ENCODE results near the gene IQGAP3. TPM values are rescaled to one million over a fixed set of nuclear protein-coding genes. Genes with fewer than 3 reads are reported as not detected.

IQGAP3 gene
- total RNA-seq, 1 experiment from 2014 or later: 25.6 TPM

DNA sequence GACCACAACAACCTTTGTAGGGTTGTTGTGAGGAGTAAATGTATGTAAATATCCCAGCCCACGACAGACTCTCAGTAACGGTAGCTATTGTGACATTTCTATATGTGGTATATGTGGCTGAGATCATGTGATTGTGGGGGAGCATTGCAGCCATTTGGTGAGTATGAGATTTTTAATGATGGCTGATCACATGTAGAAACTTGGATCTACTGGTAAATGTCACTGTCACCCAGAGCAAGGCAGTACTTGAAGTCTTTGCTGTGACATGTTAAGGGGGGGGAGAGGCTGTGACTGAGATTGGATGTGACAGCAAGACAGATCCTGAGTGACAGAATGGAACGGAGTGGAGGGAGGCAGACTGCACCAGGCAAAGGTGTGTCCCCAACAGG, 47.9 kb downstream of the IQGAP3 start:
- in situ Hi-C loops (cut with HindIII; ENCODE audit: low pct_unique_long_range_greater_than_20kb, low sequenced_read_pairs): no loop called here
- intact Hi-C loops (cut with micrococcal nuclease; ENCODE audit: unreplicated experiment): loop anchor here (10.0 kb wide), 1 partner anchor 60 kb away; no protein-coding TSS in a partner anchor

DNA sequence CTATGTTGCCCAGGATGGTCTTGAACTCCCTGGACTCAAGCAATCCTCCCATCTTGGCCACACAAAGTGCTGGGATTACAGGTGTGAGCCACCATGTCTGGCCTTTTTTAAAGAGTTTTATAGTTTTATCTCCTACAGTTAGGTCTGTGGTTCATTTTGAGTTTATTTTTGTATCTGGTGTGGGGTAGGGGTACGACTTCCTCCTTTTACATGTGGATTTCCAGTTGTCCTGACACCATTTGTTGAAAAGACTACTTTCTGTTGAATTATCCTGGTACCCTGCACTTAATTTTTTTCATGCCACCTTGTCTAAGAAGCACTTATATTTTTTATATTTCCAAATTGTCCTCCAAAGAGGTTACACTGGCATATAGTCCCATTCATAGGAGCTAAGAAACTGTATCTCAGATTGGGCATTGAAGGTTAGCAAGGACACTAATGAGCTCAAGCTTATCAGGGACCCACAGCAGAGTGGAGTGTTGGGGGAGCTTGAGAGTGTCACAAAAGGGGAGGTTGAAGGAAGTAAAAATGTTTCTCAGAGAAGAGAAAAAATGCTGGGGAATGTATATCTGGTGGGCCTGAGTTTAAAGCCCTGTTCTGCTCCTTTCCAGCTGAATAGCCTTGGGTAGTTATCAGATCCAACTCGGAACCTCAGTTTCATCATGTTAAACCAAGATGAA, 48.4 kb downstream of the IQGAP3 start:
- ChIA-PET CTCF (no interaction called here), POLR2A (no interaction called here)
- Histone ChIP-seq H3K4me1 (ENCODE audit: control insufficient read depth, insufficient read depth, low read length) (no peaks in the 10 kb centered on the region), H3K36me3 (ENCODE audit: control insufficient read depth, insufficient read depth, low read length) (no peaks in the 10 kb centered on the region), H3K4me3 (ENCODE audit: low read depth in 2 of 2, low read length in 2 of 2) (no peak overlapping the region), H3K27me3 (ENCODE audit: control insufficient read depth, insufficient read depth, low read length) (no peaks in the 10 kb centered on the region), H3K27ac (ENCODE audit: low read length) (no peak overlapping the region), H3K9me3 (ENCODE audit: control insufficient read depth, insufficient read depth, low read depth, low read length) (no peaks in the 10 kb centered on the region)
- TF ChIP-seq TCF7L2 (IDR thresholded peaks at IDR 0.05; ENCODE audit: low read depth, low read length) (no peak), SIN3A (IDR thresholded peaks at IDR 0.05; ENCODE audit: borderline replicate concordance, insufficient read depth, low read depth, low read length) (no peak), POLR2AphosphoS5 (IDR thresholded peaks at IDR 0.05; ENCODE audit: low read depth, low read length) (no peak), CTCF (IDR thresholded peaks at IDR 0.05) (no peak)
- TF ChIP-seq, protein P1, sequence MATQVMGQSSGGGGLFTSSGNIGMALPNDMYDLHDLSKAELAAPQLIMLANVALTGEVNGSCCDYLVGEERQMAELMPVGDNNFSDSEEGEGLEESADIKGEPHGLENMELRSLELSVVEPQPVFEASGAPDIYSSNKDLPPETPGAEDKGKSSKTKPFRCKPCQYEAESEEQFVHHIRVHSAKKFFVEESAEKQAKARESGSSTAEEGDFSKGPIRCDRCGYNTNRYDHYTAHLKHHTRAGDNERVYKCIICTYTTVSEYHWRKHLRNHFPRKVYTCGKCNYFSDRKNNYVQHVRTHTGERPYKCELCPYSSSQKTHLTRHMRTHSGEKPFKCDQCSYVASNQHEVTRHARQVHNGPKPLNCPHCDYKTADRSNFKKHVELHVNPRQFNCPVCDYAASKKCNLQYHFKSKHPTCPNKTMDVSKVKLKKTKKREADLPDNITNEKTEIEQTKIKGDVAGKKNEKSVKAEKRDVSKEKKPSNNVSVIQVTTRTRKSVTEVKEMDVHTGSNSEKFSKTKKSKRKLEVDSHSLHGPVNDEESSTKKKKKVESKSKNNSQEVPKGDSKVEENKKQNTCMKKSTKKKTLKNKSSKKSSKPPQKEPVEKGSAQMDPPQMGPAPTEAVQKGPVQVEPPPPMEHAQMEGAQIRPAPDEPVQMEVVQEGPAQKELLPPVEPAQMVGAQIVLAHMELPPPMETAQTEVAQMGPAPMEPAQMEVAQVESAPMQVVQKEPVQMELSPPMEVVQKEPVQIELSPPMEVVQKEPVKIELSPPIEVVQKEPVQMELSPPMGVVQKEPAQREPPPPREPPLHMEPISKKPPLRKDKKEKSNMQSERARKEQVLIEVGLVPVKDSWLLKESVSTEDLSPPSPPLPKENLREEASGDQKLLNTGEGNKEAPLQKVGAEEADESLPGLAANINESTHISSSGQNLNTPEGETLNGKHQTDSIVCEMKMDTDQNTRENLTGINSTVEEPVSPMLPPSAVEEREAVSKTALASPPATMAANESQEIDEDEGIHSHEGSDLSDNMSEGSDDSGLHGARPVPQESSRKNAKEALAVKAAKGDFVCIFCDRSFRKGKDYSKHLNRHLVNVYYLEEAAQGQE (IDR thresholded peaks at IDR 0.05; ENCODE audit: insufficient read depth in 1 of 2, low read depth in 2 of 2, low read length in 1 of 2): no peak
- intact Hi-C loops (cut with micrococcal nuclease; ENCODE audit: unreplicated experiment) (loop anchor here (10.0 kb wide), 1 partner anchor 59 kb away; no protein-coding TSS in a partner anchor), in situ Hi-C loops (cut with HindIII; ENCODE audit: low pct_unique_long_range_greater_than_20kb, low sequenced_read_pairs) (no loop called here)
- ATAC-seq (no peak), DNase-seq (ENCODE audit: low read depth, low spot score) (no peak)
- no TSS peak for BruUV-seq (replicated peaks)

More for the DNA sequence above, 47.9 kb downstream of the IQGAP3 start:
- DNase-seq (ENCODE audit: low read depth, low spot score) (no peak), ATAC-seq (no peak)
- TF ChIP-seq SIN3A (IDR thresholded peaks at IDR 0.05; ENCODE audit: borderline replicate concordance, insufficient read depth, low read depth, low read length) (no peak), POLR2AphosphoS5 (IDR thresholded peaks at IDR 0.05; ENCODE audit: low read depth, low read length) (no peak), TCF7L2 (IDR thresholded peaks at IDR 0.05; ENCODE audit: low read depth, low read length) (no peak), CTCF (IDR thresholded peaks at IDR 0.05) (no peak)
- TF ChIP-seq, protein P1 (IDR thresholded peaks at IDR 0.05; ENCODE audit: insufficient read depth in 1 of 2, low read depth in 2 of 2, low read length in 1 of 2): no peak
- BruUV-seq (replicated peaks): no TSS peak
- Histone ChIP-seq H3K9me3 (ENCODE audit: control insufficient read depth, insufficient read depth, low read depth, low read length) (no peaks in the 10 kb centered on the region), H3K4me3 (ENCODE audit: low read depth in 2 of 2, low read length in 2 of 2) (no peak overlapping the region), H3K27ac (ENCODE audit: low read length) (no peak overlapping the region), H3K4me1 (ENCODE audit: control insufficient read depth, insufficient read depth, low read length) (no peaks in the 10 kb centered on the region), H3K27me3 (ENCODE audit: control insufficient read depth, insufficient read depth, low read length) (no peaks in the 10 kb centered on the region), H3K36me3 (ENCODE audit: control insufficient read depth, insufficient read depth, low read length) (no peaks in the 10 kb centered on the region)
- CTCF ChIA-PET: interaction anchor here (0.7 kb wide), 1 partner anchor 139 kb away, joined by 7 read pairs; no protein-coding TSS in a partner anchor
- POLR2A ChIA-PET: no interaction called here
